Tibial nerve (tissue), 4 donors: Measurements from ENCODE around the gene TCERG1. TPM values are rescaled to one million over a fixed set of nuclear protein-coding genes. Genes with fewer than 3 reads are reported as not detected.

Source experiments
- DNase-seq, 2 donors: peaks; one replicate each; pipeline ENCODE4 v3.0.0-alpha.2; 2019; ENCODE audit warnings: low spot score in 2 of 2
- H3K27ac ChIP-seq, 4 donors: fragments of 200-600 bp; sonication (generic) in 3 of 4; one replicate each; pipeline ENCODE4 v1.5.1; 2017 to 2019; ENCODE audit warnings: mild to moderate bottlenecking in 1 of 4
- H3K27me3 ChIP-seq, 2 donors: fragments of 200-600 bp; sonication (generic) in 1 of 2; one replicate each; pipeline versions ENCODE4 v1.5.1 to v1.6.0; 2017 to 2019
- H3K36me3 ChIP-seq, 3 donors: fragments of 200-600 bp; sonication (generic); one replicate each; pipeline ENCODE4 v1.5.1; 2018 to 2019
- H3K4me1 ChIP-seq, 4 donors: fragments of 200-600 bp; sonication (generic) in 3 of 4; one replicate each; pipeline ENCODE4 v1.5.1; 2017 to 2019
- H3K4me3 ChIP-seq, 4 donors: fragments of 200-600 bp; sonication (generic) in 3 of 4; one replicate each; pipeline ENCODE4 v1.5.1; 2017 to 2019; ENCODE audit warnings: mild to moderate bottlenecking in 1 of 4, moderate library complexity in 1 of 4
- H3K9me3 ChIP-seq, 4 donors: fragments of 200-600 bp; sonication (generic) in 3 of 4; one replicate each; pipeline ENCODE4 v1.5.1; 2017 to 2019
- CTCF ChIP-seq, 5 experiments: fragments of 200-600 bp in 3 of 5; fragments of 450-650 bp in 2 of 5; sonication (generic) in 3 of 5; IDR thresholded peaks; one replicate each; pipeline ENCODE4 v1.5.1; 2016 to 2019; ENCODE audit warnings: antibody characterized with exemption in 5 of 5, mild to moderate bottlenecking in 3 of 5, moderate library complexity in 2 of 5
- EP300 ChIP-seq, 2 donors: sonication (generic); formaldehyde crosslinking; IDR thresholded peaks; one replicate each; pipeline ENCODE4 v1.6.1; 2017; ENCODE audit warnings: antibody characterized with exemption in 2 of 2, mild to moderate bottlenecking in 1 of 2
- POLR2A ChIP-seq, 2 donors: fragments of 450-650 bp; IDR thresholded peaks; one replicate each; pipeline ENCODE4 v1.6.1; 2017; ENCODE audit warnings: antibody characterized with exemption in 2 of 2, mild to moderate bottlenecking in 2 of 2, moderate library complexity in 2 of 2
- WGBS, 2 donors: methylation state at CpG; one replicate each; pipeline ENCODE4 v1.1.5; 2018; 5-methylcytosine and 5-hydroxymethylcytosine counted together
- total RNA-seq, 4 donors: library from RNA; depleted of rRNA; stranded (reverse); fragments of >200 nt; gene quantifications; one replicate each; pipeline ENCODE4 v1.1.0, GENCODE V29; 2016

The TCERG1 gene
- 100 to 1,000 TPM in 1 of 4 donors, 10 to 100 TPM in 3; 52.2 to 108 (median 71.9) TPM for total RNA-seq

- Histone ChIP-seq H3K9me3 (no peaks in the 10 kb centered on the region), H3K4me3 (peak within 1 kb of the TSS; percentile 88 to 94 (median 89)), H3K36me3 (no peaks in the 10 kb centered on the region), H3K27ac (peak within 1 kb of the TSS; percentile 73 to 91 (median 82)), H3K4me1 (peaks cover 0 to 36% (median 15%) of the 10 kb centered on the region in 4 donors), H3K27me3 (no peaks in the 10 kb centered on the region)
- 1% methylated on average over 54 to 68 of the region's 68 CpGs for WGBS, 2 donors
- peak; percentile 99 to 100 for DNase-seq
- TF ChIP-seq POLR2A (IDR thresholded peaks at IDR 0.05) (peak in 1 of 2 donors; percentile 23), CTCF (IDR thresholded peaks at IDR 0.05) (peak; percentile 73 to 95 (median 85)), EP300 (IDR thresholded peaks at IDR 0.05) (peak in 1 of 2 donors; percentile 82)
Observed at GRCh38 chr5:146446861-146447733, at the start of gene TCERG1. TSS of gene TCERG1 (plus strand) at chr5:146447333. CDS start at chr5:146447350, 17 bp downstream.

GRCh38 chr5:146398826-146399225 is 48.3 kb upstream of the TCERG1 start:
- Histone ChIP-seq H3K36me3 (no peaks in the 10 kb centered on the region), H3K4me3 (no peak overlapping the region), H3K27me3 (peaks cover 0 to 23% of the 10 kb centered on the region in 2 donors), H3K4me1 (no peaks in the 10 kb centered on the region), H3K9me3 (no peaks in the 10 kb centered on the region), H3K27ac (no peak overlapping the region)
- WGBS, 2 donors, result 66 to 69% methylated on average over 4 of the region's 4 CpGs
- no peak for DNase-seq
- TF ChIP-seq CTCF (IDR thresholded peaks at IDR 0.05) (no peak), POLR2A (IDR thresholded peaks at IDR 0.05) (no peak), EP300 (IDR thresholded peaks at IDR 0.05) (no peak)

- TF ChIP-seq EP300 (IDR thresholded peaks at IDR 0.05) (no peak), CTCF (IDR thresholded peaks at IDR 0.05) (no peak), POLR2A (IDR thresholded peaks at IDR 0.05) (no peak)
- no peak for DNase-seq
- Histone ChIP-seq H3K4me3 (no peak overlapping the region), H3K4me1 (no peaks in the 10 kb centered on the region), H3K36me3 (no peaks in the 10 kb centered on the region), H3K27ac (no peak overlapping the region), H3K9me3 (no peaks in the 10 kb centered on the region), H3K27me3 (peaks cover 0 to 23% of the 10 kb centered on the region in 2 donors)
- WGBS, 2 donors, result 79 to 95% methylated on average over 1 of the region's 1 CpG
Observed at GRCh38 chr5:146399481-146399880, 47.7 kb upstream of the TCERG1 start.

- H3K27ac ChIP-seq, result no peak overlapping the region
- TF ChIP-seq POLR2A (IDR thresholded peaks at IDR 0.05), result no peak
- no peak for TF ChIP-seq CTCF (IDR thresholded peaks at IDR 0.05)
- no peak for TF ChIP-seq EP300 (IDR thresholded peaks at IDR 0.05)
Observed at GRCh38 chr5:146400201-146400600, 46.9 kb upstream of the TCERG1 start.

GRCh38 chr5:146401021-146401420 is 46.1 kb upstream of the TCERG1 start:
- DNase-seq, result no peak
- no peaks in the 10 kb centered on the region for H3K36me3 ChIP-seq
- no peak overlapping the region for H3K4me3 ChIP-seq
- WGBS, 2 donors, result 63 to 70% methylated on average over 9 of the region's 9 CpGs
- TF ChIP-seq CTCF (IDR thresholded peaks at IDR 0.05) (no peak), EP300 (IDR thresholded peaks at IDR 0.05) (no peak), POLR2A (IDR thresholded peaks at IDR 0.05) (no peak)
- peaks cover 0 to 17% of the 10 kb centered on the region in 2 donors for H3K27me3 ChIP-seq
- no peaks in the 10 kb centered on the region for H3K9me3 ChIP-seq
- no peak overlapping the region for H3K27ac ChIP-seq
- no peaks in the 10 kb centered on the region for H3K4me1 ChIP-seq

More at GRCh38 chr5:146400201-146400600, 46.9 kb upstream of the TCERG1 start:
- Histone ChIP-seq H3K9me3 (no peaks in the 10 kb centered on the region), H3K4me1 (no peaks in the 10 kb centered on the region), H3K36me3 (no peaks in the 10 kb centered on the region), H3K4me3 (no peak overlapping the region), H3K27me3 (peaks cover 0 to 19% of the 10 kb centered on the region in 2 donors)
- no peak for DNase-seq
- 42 to 64% methylated on average over 2 of the region's 2 CpGs for WGBS, 2 donors
